Neuronal stem cell (in vitro differentiated cells): ENCODE results near the gene ZNF428.

Source experiments
- DNase-seq: peaks from one replicate; pipeline ENCODE4 v3.0.0-alpha.2; 2013; ENCODE audit warnings: low spot score
- H2AFZ ChIP-seq: one replicate; pipeline ENCODE4 v1.6.1; 2013; ENCODE audit warnings: mild to moderate bottlenecking, low read length, inconsistent platforms
- H2AK5ac ChIP-seq: 2 replicates; pipeline ENCODE4 v1.6.1; 2013; ENCODE audit warnings: low read depth, mild to moderate bottlenecking, inconsistent platforms, low read length, moderate library complexity, mixed read lengths
- H2BK120ac ChIP-seq: 2 replicates; pipeline ENCODE4 v1.6.1; 2013; ENCODE audit warnings: low read depth, mild to moderate bottlenecking, inconsistent platforms, low read length, moderate library complexity, mixed read lengths
- H2BK12ac ChIP-seq: one replicate; pipeline ENCODE4 v1.6.1; 2013; ENCODE audit warnings: low read length, inconsistent platforms
- H2BK15ac ChIP-seq: 2 replicates; pipeline ENCODE4 v1.6.1; 2013; ENCODE audit warnings: mild to moderate bottlenecking, low read length, inconsistent platforms, mixed read lengths
- H2BK5ac ChIP-seq: one replicate; pipeline ENCODE4 v1.6.1; 2013; ENCODE audit warnings: inconsistent platforms, mild to moderate bottlenecking, low read length, moderate library complexity
- H3K14ac ChIP-seq: one replicate; pipeline ENCODE4 v1.6.1; 2013; ENCODE audit warnings: low read length, inconsistent platforms
- H3K18ac ChIP-seq: 2 replicates; pipeline ENCODE4 v1.6.1; 2013; ENCODE audit warnings: low read length, inconsistent platforms
- H3K23ac ChIP-seq: 2 replicates; pipeline ENCODE4 v1.6.1; 2013; ENCODE audit warnings: low read depth, mild to moderate bottlenecking, mixed read lengths, low read length, inconsistent platforms; ENCODE audit not compliant: poor library complexity
- H3K27ac ChIP-seq: replicated peaks from 3 replicates; pipeline ENCODE4 v1.5.1; 2013; ENCODE audit warnings: low read length, inconsistent platforms
- H3K27me3 ChIP-seq, 3 experiments: 2 replicates each; pipeline ENCODE4 v1.6.1; 2013; ENCODE audit warnings: low read length in 3 of 3, mild to moderate bottlenecking in 2 of 3, inconsistent platforms in 1 of 3, low read depth in 1 of 3, mixed read lengths in 1 of 3, moderate library complexity in 1 of 3; ENCODE audit not compliant: control insufficient read depth in 3 of 3, insufficient read depth in 3 of 3
- H3K36me3 ChIP-seq, 2 donors: replicated peaks in 1 of 2; 2 replicates each; pipeline ENCODE4 v1.6.1; 2013; ENCODE audit warnings: low read length in 2 of 2; ENCODE audit not compliant: control insufficient read depth in 2 of 2, insufficient read depth in 2 of 2
- H3K4ac ChIP-seq: 2 replicates; pipeline ENCODE4 v1.6.1; 2013; ENCODE audit warnings: inconsistent platforms, mild to moderate bottlenecking, low read length, moderate library complexity
- H3K4me1 ChIP-seq, 2 donors: 1 replicate in 1 of 2; 2 replicates in 1 of 2; pipeline ENCODE4 v1.6.1; 2013; ENCODE audit warnings: low read length in 2 of 2, low read depth in 1 of 2; ENCODE audit not compliant: control insufficient read depth in 2 of 2, insufficient read depth in 1 of 2
- H3K4me2 ChIP-seq: one replicate; pipeline ENCODE4 v1.6.1; 2013; ENCODE audit warnings: mild to moderate bottlenecking, low read length, inconsistent platforms; ENCODE audit not compliant: insufficient read depth, poor library complexity, severe bottlenecking
- H3K4me3 ChIP-seq, 2 donors: 2 replicates each; pipeline ENCODE4 v1.5.1; 2013; ENCODE audit warnings: low read length in 2 of 2, mild to moderate bottlenecking in 2 of 2, inconsistent platforms in 1 of 2, moderate library complexity in 1 of 2
- H3K79me1 ChIP-seq: one replicate; pipeline ENCODE4 v1.6.1; 2013; ENCODE audit warnings: low read depth, mild to moderate bottlenecking, inconsistent platforms, low read length, moderate library complexity
- H3K9ac ChIP-seq: one replicate; pipeline ENCODE4 v1.6.1; 2013; ENCODE audit warnings: mild to moderate bottlenecking, low read depth, low read length, inconsistent platforms; ENCODE audit not compliant: poor library complexity
- H3K9me3 ChIP-seq, 2 donors: replicated peaks in 1 of 2; 2 replicates each; pipeline versions ENCODE3 to v1.6.1; 2013; ENCODE audit warnings: low read length in 2 of 2, mild to moderate bottlenecking in 2 of 2, inconsistent platforms in 1 of 2, low read depth in 1 of 2, mixed read lengths in 1 of 2, moderate library complexity in 1 of 2; ENCODE audit not compliant: control insufficient read depth in 2 of 2, insufficient read depth in 1 of 2
- H4K8ac ChIP-seq: one replicate; pipeline ENCODE4 v1.6.1; 2013; ENCODE audit warnings: low read depth, mild to moderate bottlenecking, inconsistent platforms, low read length, moderate library complexity
- H4K91ac ChIP-seq: one replicate; pipeline ENCODE4 v1.6.1; 2013; ENCODE audit warnings: low read length, low read depth, mild to moderate bottlenecking, inconsistent platforms; ENCODE audit not compliant: poor library complexity
- WGBS, 2 donors: extraction: QIAGEN DNeasy Blood & Tissue Kit; methylation state at CpG; one replicate each; pipeline ENCODE4 v1.1.7; 2013; ENCODE audit warnings: missing lambda C conversion rate in 2 of 2, mixed read lengths in 1 of 2; ENCODE audit not compliant: insufficient read length in 2 of 2, insufficient replicate concordance in 1 of 2; ENCODE audit errors: extremely low coverage in 2 of 2; 5-methylcytosine and 5-hydroxymethylcytosine counted together

The ZNF428 gene

GRCh38 chr19:43570174-43570791 is 49.1 kb downstream of the ZNF428 start:
- H3K14ac ChIP-seq: no peak overlapping the region
- no peak overlapping the region for H3K23ac ChIP-seq
- H3K4me2 ChIP-seq: no peak overlapping the region
- H4K91ac ChIP-seq: no peak overlapping the region
- no peak overlapping the region for H3K4me3 ChIP-seq
- H3K4me1 ChIP-seq: peaks cover 4 to 6% of the 10 kb centered on the region in 2 donors
- H3K9me3 ChIP-seq: no peaks in the 10 kb centered on the region
- no peak overlapping the region for H2BK5ac ChIP-seq
- H2AFZ ChIP-seq: no peak overlapping the region
- no peak overlapping the region for H3K18ac ChIP-seq
- H4K8ac ChIP-seq: no peak overlapping the region
- H3K27me3 ChIP-seq: no peaks in the 10 kb centered on the region
- no peak overlapping the region for H3K27ac ChIP-seq
- no peak overlapping the region for H3K9ac ChIP-seq
- peaks cover 4% of the 10 kb centered on the region for H3K79me1 ChIP-seq
- H3K4ac ChIP-seq: no peak overlapping the region
- no peak overlapping the region for H2AK5ac ChIP-seq
- H2BK12ac ChIP-seq: no peak overlapping the region
- peaks cover 6 to 58% of the 10 kb centered on the region in 2 donors for H3K36me3 ChIP-seq
- no peak for DNase-seq
- no CpG with 5 or more reads among the region's 5 CpGs for WGBS, 2 donors
- no peak overlapping the region for H2BK120ac ChIP-seq
- no peak overlapping the region for H2BK15ac ChIP-seq

- Histone ChIP-seq H2BK12ac (no peak overlapping the region), H3K4me3 (no peak overlapping the region), H3K27ac (no peak overlapping the region), H3K4me2 (no peak overlapping the region), H2AK5ac (no peak overlapping the region), H3K9ac (no peak overlapping the region), H3K18ac (no peak overlapping the region), H3K23ac (no peak overlapping the region), H4K91ac (no peak overlapping the region), H3K14ac (no peak overlapping the region), H4K8ac (no peak overlapping the region), H3K4me1 (peaks cover 3% of the 10 kb centered on the region in 2 donors), H3K27me3 (no peaks in the 10 kb centered on the region), H3K36me3 (peaks cover 6 to 60% of the 10 kb centered on the region in 2 donors), H3K4ac (no peak overlapping the region), H2BK15ac (no peak overlapping the region), H2BK120ac (no peak overlapping the region), H2BK5ac (no peak overlapping the region), H3K9me3 (no peaks in the 10 kb centered on the region), H2AFZ (no peak overlapping the region), H3K79me1 (peaks cover 3% of the 10 kb centered on the region)
- DNase-seq: no peak
- no CpG with 5 or more reads among the region's 5 CpGs for WGBS, 2 donors
Observed at GRCh38 chr19:43569657-43570056, 49.8 kb downstream of the ZNF428 start.

GRCh38 chr19:43564800-43565199 is 54.6 kb downstream of the ZNF428 start:
- H2AK5ac ChIP-seq: no peak overlapping the region
- DNase-seq: no peak
- no peak overlapping the region for H2BK120ac ChIP-seq
- H3K4me3 ChIP-seq: no peak overlapping the region
- WGBS, 2 donors: no CpG with 5 or more reads among the region's 9 CpGs
- no peak overlapping the region for H3K9ac ChIP-seq
- H3K79me1 ChIP-seq: peaks cover 6% of the 10 kb centered on the region
- H3K4me2 ChIP-seq: no peak overlapping the region
- no peak overlapping the region for H3K14ac ChIP-seq
- H3K23ac ChIP-seq: no peak overlapping the region
- no peak overlapping the region for H2AFZ ChIP-seq
- no peak overlapping the region for H2BK5ac ChIP-seq
- H2BK15ac ChIP-seq: no peak overlapping the region
- no peak overlapping the region for H4K8ac ChIP-seq
- no peak overlapping the region for H4K91ac ChIP-seq
- H3K9me3 ChIP-seq: no peaks in the 10 kb centered on the region
- H3K27ac ChIP-seq: no peak overlapping the region
- H3K4me1 ChIP-seq: no peaks in the 10 kb centered on the region
- no peak overlapping the region for H3K18ac ChIP-seq
- H3K27me3 ChIP-seq: no peaks in the 10 kb centered on the region
- H2BK12ac ChIP-seq: no peak overlapping the region
- H3K36me3 ChIP-seq: peaks cover 24 to 61% of the 10 kb centered on the region in 2 donors
- H3K4ac ChIP-seq: no peak overlapping the region

GRCh38 chr19:43563816-43564457 is 55.5 kb downstream of the ZNF428 start:
- H3K27ac ChIP-seq: no peak overlapping the region
- peaks cover 23 to 62% of the 10 kb centered on the region in 2 donors for H3K36me3 ChIP-seq
- no peak overlapping the region for H3K9ac ChIP-seq
- H2BK5ac ChIP-seq: no peak overlapping the region
- no peak for DNase-seq
- no peak overlapping the region for H3K4me2 ChIP-seq
- no peak overlapping the region for H3K14ac ChIP-seq
- no peak overlapping the region for H2AK5ac ChIP-seq
- H3K23ac ChIP-seq: no peak overlapping the region
- no peak overlapping the region for H3K18ac ChIP-seq
- no peak overlapping the region for H2BK12ac ChIP-seq
- no peak overlapping the region for H2BK120ac ChIP-seq
- WGBS, 2 donors: no CpG with 5 or more reads among the region's 10 CpGs
- H4K91ac ChIP-seq: no peak overlapping the region
- H3K9me3 ChIP-seq: no peaks in the 10 kb centered on the region
- H3K79me1 ChIP-seq: peaks cover 6% of the 10 kb centered on the region
- no peaks in the 10 kb centered on the region for H3K4me1 ChIP-seq
- no peak overlapping the region for H2AFZ ChIP-seq
- H3K4me3 ChIP-seq: no peak overlapping the region
- H3K27me3 ChIP-seq: no peaks in the 10 kb centered on the region
- H2BK15ac ChIP-seq: no peak overlapping the region
- H3K4ac ChIP-seq: no peak overlapping the region
- H4K8ac ChIP-seq: no peak overlapping the region
